Parathyroid adenoma (tissue), 2 donors: ENCODE results near the gene ARTN.

Experiments
- H2AFZ ChIP-seq: fragments of 300-600 bp; sonication (generic); one replicate; pipeline ENCODE4 v1.7.0; 2017; ENCODE audit warnings: antibody characterized with exemption, mild to moderate bottlenecking
- H3K27ac ChIP-seq: fragments of 300-600 bp; sonication (generic); one replicate; pipeline ENCODE4 v1.7.0; 2017
- H3K27me3 ChIP-seq: fragments of 300-600 bp; sonication (generic); one replicate; pipeline ENCODE4 v1.7.0; 2017; ENCODE audit warnings: low read length; ENCODE audit not compliant: control insufficient read depth, insufficient read depth
- H3K36me3 ChIP-seq: fragments of 300-600 bp; sonication (generic); one replicate; pipeline ENCODE4 v1.7.0; 2017; ENCODE audit warnings: low read length; ENCODE audit not compliant: control insufficient read depth, insufficient read depth
- H3K4me1 ChIP-seq: fragments of 300-600 bp; sonication (generic); one replicate; pipeline ENCODE4 v1.7.0; 2017; ENCODE audit warnings: control low read depth
- H3K4me2 ChIP-seq: fragments of 300-600 bp; sonication (generic); one replicate; pipeline ENCODE4 v1.7.0; 2017; ENCODE audit warnings: low read length
- H3K4me3 ChIP-seq: fragments of 300-600 bp; sonication (generic); one replicate; pipeline ENCODE4 v1.7.0; 2017; ENCODE audit warnings: low read depth, low read length
- H3K79me2 ChIP-seq: fragments of 300-600 bp; sonication (generic); one replicate; pipeline ENCODE4 v1.7.0; 2017; ENCODE audit warnings: control low read depth
- H3K9ac ChIP-seq: fragments of 300-600 bp; sonication (generic); one replicate; pipeline ENCODE4 v1.7.0; 2017; ENCODE audit warnings: mild to moderate bottlenecking
- H3K9me3 ChIP-seq: fragments of 300-600 bp; sonication (generic); one replicate; pipeline ENCODE4 v1.7.0; 2017; ENCODE audit warnings: low read length; ENCODE audit not compliant: control insufficient read depth
- TF ChIP-seq, protein P1 (sequence below): fragments of 300-600 bp; sonication (generic); IDR thresholded peaks from one replicate; pipeline ENCODE4 v1.7.0; 2017; ENCODE audit warnings: antibody characterized with exemption, mild to moderate bottlenecking
- donor health status: primary hyperparathyroidism.

The ARTN gene

DNA sequence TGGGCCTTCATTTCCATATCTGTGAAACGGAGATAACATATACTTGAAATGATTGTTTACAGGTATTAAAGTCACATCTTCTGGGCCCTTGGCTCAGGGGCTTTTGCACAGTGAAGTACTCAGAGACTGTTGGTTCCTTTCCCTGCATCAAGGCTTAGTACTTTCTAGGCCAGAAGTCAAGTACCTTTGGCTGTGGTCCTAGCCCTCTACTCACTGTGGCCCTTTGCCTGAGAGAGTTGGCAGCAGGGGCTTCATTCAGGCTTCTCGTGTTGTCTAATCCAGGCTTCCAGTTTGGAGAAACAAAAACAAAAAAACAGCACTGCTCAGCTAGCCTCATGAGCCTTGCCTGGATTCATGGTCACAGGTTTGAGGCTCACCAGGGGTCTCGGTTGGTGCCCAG lies 28.1 kb downstream of the ARTN start:
- no peak overlapping the region for H2AFZ ChIP-seq
- H3K27ac ChIP-seq, result no peak overlapping the region
- no peaks in the 10 kb centered on the region for H3K79me2 ChIP-seq
- no peaks in the 10 kb centered on the region for H3K4me1 ChIP-seq
- no peaks in the 10 kb centered on the region for H3K9me3 ChIP-seq
- H3K36me3 ChIP-seq, result no peaks in the 10 kb centered on the region
- no peak overlapping the region for H3K4me3 ChIP-seq
- TF ChIP-seq, protein P1, sequence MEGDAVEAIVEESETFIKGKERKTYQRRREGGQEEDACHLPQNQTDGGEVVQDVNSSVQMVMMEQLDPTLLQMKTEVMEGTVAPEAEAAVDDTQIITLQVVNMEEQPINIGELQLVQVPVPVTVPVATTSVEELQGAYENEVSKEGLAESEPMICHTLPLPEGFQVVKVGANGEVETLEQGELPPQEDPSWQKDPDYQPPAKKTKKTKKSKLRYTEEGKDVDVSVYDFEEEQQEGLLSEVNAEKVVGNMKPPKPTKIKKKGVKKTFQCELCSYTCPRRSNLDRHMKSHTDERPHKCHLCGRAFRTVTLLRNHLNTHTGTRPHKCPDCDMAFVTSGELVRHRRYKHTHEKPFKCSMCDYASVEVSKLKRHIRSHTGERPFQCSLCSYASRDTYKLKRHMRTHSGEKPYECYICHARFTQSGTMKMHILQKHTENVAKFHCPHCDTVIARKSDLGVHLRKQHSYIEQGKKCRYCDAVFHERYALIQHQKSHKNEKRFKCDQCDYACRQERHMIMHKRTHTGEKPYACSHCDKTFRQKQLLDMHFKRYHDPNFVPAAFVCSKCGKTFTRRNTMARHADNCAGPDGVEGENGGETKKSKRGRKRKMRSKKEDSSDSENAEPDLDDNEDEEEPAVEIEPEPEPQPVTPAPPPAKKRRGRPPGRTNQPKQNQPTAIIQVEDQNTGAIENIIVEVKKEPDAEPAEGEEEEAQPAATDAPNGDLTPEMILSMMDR, result no peak
- H3K27me3 ChIP-seq, result no peaks in the 10 kb centered on the region
- no peak overlapping the region for H3K4me2 ChIP-seq
- no peak overlapping the region for H3K9ac ChIP-seq

DNA sequence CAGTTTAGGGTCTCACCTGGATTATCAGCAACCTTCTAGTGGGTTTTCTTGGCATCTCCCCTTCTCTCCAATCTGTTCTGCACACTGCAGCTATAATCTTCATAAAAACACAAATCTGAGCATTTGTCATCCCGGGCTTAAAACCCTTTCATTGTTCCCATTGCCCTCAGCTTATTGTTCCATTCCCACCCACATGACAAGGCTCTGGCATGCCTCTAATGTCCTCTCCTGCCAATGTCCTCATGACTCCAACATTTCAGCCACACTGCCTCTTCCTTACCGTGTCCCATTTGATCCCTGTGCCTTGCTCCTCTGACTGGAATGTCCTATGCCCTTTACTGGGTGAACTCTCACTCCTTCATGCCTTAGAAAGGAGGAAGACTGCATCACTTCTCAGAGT lies 28.7 kb downstream of the ARTN start:
- H3K4me2 ChIP-seq, result no peak overlapping the region
- TF ChIP-seq, protein P1, result no peak
- H3K4me3 ChIP-seq, result no peak overlapping the region
- no peak overlapping the region for H3K27ac ChIP-seq
- no peak overlapping the region for H3K9ac ChIP-seq
- no peaks in the 10 kb centered on the region for H3K79me2 ChIP-seq
- H3K9me3 ChIP-seq, result no peaks in the 10 kb centered on the region
- no peaks in the 10 kb centered on the region for H3K36me3 ChIP-seq
- H3K27me3 ChIP-seq, result no peaks in the 10 kb centered on the region
- H2AFZ ChIP-seq, result no peak overlapping the region
- no peaks in the 10 kb centered on the region for H3K4me1 ChIP-seq

DNA sequence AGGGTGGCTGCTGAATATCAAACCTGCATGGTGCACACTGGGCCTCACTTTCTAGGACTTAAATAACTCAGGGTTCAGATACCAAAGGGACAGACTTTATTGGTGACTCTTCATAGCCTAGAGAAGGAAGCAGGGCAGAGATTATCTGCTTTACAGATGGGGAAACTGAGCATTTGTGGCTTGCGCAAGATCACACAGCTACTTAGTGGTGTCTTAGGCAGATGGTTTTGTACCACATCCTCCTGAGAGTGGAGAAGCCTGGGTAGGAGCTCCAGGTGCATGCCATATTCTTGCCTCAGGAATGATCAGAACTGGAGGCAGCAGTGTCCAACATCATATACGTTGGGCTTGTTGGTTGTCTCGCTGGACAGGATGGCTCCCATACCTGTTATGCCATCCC lies 29.4 kb downstream of the ARTN start:
- no peaks in the 10 kb centered on the region for H3K36me3 ChIP-seq
- H3K9ac ChIP-seq, result no peak overlapping the region
- no peak overlapping the region for H3K4me3 ChIP-seq

DNA sequence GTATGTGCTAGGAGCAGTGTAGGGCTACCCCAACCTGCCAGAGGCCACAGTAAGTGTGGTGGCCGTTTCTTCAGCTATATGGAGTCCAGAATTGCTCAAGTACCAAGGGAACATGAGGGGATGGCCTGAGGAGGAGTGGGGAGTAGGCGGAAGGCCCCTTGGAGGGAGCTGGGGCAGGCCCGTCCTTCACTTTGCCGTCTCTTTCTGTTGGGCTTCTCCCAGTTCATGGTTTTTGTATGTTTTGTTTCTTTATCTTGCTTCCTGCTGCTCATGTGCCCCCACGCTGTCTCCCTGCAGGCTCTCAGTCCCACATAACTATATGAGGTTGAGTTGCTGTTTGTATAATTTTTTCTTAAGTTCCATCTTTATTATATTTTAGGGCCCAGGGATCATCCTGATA lies 30.3 kb downstream of the ARTN start:
- Histone ChIP-seq H3K9me3 (no peaks in the 10 kb centered on the region), H2AFZ (no peak overlapping the region), H3K9ac (no peak overlapping the region), H3K4me3 (no peak overlapping the region), H3K79me2 (no peaks in the 10 kb centered on the region), H3K36me3 (no peaks in the 10 kb centered on the region), H3K27ac (no peak overlapping the region), H3K27me3 (no peaks in the 10 kb centered on the region), H3K4me1 (no peaks in the 10 kb centered on the region), H3K4me2 (no peak overlapping the region)
- TF ChIP-seq, protein P1, result no peak

More for the DNA sequence above, 29.4 kb downstream of the ARTN start:
- Histone ChIP-seq H3K4me2 (no peak overlapping the region), H3K27ac (no peak overlapping the region), H3K9me3 (no peaks in the 10 kb centered on the region), H3K79me2 (no peaks in the 10 kb centered on the region), H3K27me3 (no peaks in the 10 kb centered on the region), H2AFZ (no peak overlapping the region), H3K4me1 (no peaks in the 10 kb centered on the region)
- TF ChIP-seq, protein P1, result no peak

DNA sequence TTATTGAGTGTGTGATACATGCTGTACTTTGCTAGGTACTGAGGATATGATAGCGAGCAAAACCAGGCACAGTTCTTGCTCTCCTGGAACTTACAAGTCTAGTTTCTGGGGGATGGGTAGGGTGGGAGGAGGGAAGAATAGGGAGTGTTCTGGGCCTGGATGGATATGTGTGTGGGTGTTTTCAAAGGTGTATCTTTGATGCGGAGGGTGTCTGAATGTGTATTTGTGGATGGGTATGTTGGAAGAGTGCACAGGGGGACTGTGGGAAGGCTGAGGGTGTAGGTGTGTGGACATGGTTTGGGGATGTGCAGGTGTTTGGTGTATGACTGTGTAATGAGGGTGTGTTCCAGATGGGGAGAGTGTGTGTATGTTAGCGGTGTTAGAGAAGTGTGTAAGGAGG lies 31.7 kb downstream of the ARTN start:
- Histone ChIP-seq H3K36me3 (no peaks in the 10 kb centered on the region), H3K27ac (no peak overlapping the region), H3K4me3 (no peak overlapping the region), H3K9me3 (no peaks in the 10 kb centered on the region), H3K9ac (no peak overlapping the region), H3K4me1 (no peaks in the 10 kb centered on the region), H3K79me2 (no peaks in the 10 kb centered on the region), H3K27me3 (no peaks in the 10 kb centered on the region), H3K4me2 (no peak overlapping the region), H2AFZ (no peak overlapping the region)
- TF ChIP-seq, protein P1, result no peak
